H9 (cell line): ENCODE results near the gene MFN2. TPM values are rescaled to one million over a fixed set of nuclear protein-coding genes. Genes with fewer than 3 reads are reported as not detected.

ENCODE experiments used
- DNase-seq: peaks from one replicate; pipeline ENCODE4 v3.0.0-alpha.2; 2017
- H2AFZ ChIP-seq: one replicate; pipeline ENCODE4 v1.6.1; 2013; ENCODE audit warnings: mild to moderate bottlenecking, low read length, control low read depth, moderate library complexity
- H2AK5ac ChIP-seq: 2 replicates; pipeline ENCODE4 v1.6.1; 2013; ENCODE audit warnings: low read length, control low read depth, mixed read lengths; ENCODE audit not compliant: insufficient read length
- H2BK120ac ChIP-seq: one replicate; pipeline ENCODE4 v1.6.1; 2013; ENCODE audit warnings: low read depth, mild to moderate bottlenecking, low read length, control low read depth, inconsistent platforms; ENCODE audit not compliant: poor library complexity, severe bottlenecking
- H2BK12ac ChIP-seq: 2 replicates; pipeline ENCODE4 v1.6.1; 2013; ENCODE audit warnings: low read length, control low read depth, mixed read lengths, low read depth; ENCODE audit not compliant: insufficient read length
- H2BK15ac ChIP-seq: 2 replicates; pipeline ENCODE4 v1.6.1; 2013; ENCODE audit warnings: low read depth, low read length, control low read depth
- H2BK20ac ChIP-seq: one replicate; pipeline ENCODE4 v1.6.1; 2013; ENCODE audit warnings: low read depth, mild to moderate bottlenecking, low read length, control low read depth, inconsistent platforms; ENCODE audit not compliant: poor library complexity, severe bottlenecking
- H2BK5ac ChIP-seq: 2 replicates; pipeline ENCODE4 v1.6.1; 2013; ENCODE audit warnings: low read length, control low read depth, mixed read lengths; ENCODE audit not compliant: insufficient read length
- H3K14ac ChIP-seq: 2 replicates; pipeline ENCODE4 v1.6.1; 2013; ENCODE audit warnings: low read length, control low read depth; ENCODE audit not compliant: insufficient read depth
- H3K18ac ChIP-seq: 2 replicates; pipeline ENCODE4 v1.6.1; 2013; ENCODE audit warnings: low read depth, mild to moderate bottlenecking, mixed read lengths, low read length, control low read depth; ENCODE audit not compliant: insufficient read length
- H3K23ac ChIP-seq: 2 replicates; pipeline ENCODE4 v1.6.1; 2013; ENCODE audit warnings: low read length, control low read depth, mixed read lengths, low read depth; ENCODE audit not compliant: insufficient read length
- H3K23me2 ChIP-seq: 2 replicates; pipeline ENCODE4 v1.6.1; 2013; ENCODE audit warnings: low read depth, mild to moderate bottlenecking, mixed read lengths, low read length, control low read depth; ENCODE audit not compliant: insufficient read length, poor library complexity, severe bottlenecking
- H3K27ac ChIP-seq: 2 replicates; pipeline ENCODE4 v1.5.1; 2013; ENCODE audit warnings: low read length, control low read depth, mixed read lengths, low read depth; ENCODE audit not compliant: insufficient read length
- H3K27me3 ChIP-seq: 2 replicates; pipeline ENCODE4 v1.6.1; 2013; ENCODE audit warnings: low read length, control low read depth, inconsistent platforms; ENCODE audit not compliant: insufficient read depth
- H3K4ac ChIP-seq: 2 replicates; pipeline ENCODE4 v1.6.1; 2013; ENCODE audit warnings: low read depth, mild to moderate bottlenecking, control low read depth, inconsistent platforms, low read length, moderate library complexity
- H3K4me1 ChIP-seq: 2 replicates; pipeline ENCODE4 v1.6.1; 2013; ENCODE audit warnings: low read length, control low read depth, inconsistent platforms; ENCODE audit not compliant: insufficient read depth
- H3K4me2 ChIP-seq: 2 replicates; pipeline ENCODE4 v1.6.1; 2013; ENCODE audit warnings: low read length, control low read depth, mixed read lengths; ENCODE audit not compliant: insufficient read length, insufficient read depth
- H3K56ac ChIP-seq: 2 replicates; pipeline ENCODE4 v1.6.1; 2013; ENCODE audit warnings: low read depth, mild to moderate bottlenecking, mixed read lengths, low read length, control low read depth; ENCODE audit not compliant: insufficient read length
- H3K79me1 ChIP-seq: 2 replicates; pipeline ENCODE4 v1.6.1; 2013; ENCODE audit warnings: low read depth, mild to moderate bottlenecking, moderate library complexity, low read length, control low read depth, inconsistent platforms; ENCODE audit not compliant: insufficient read depth, poor library complexity, severe bottlenecking
- H3K79me2 ChIP-seq: 2 replicates; pipeline ENCODE4 v1.6.1; 2013; ENCODE audit warnings: low read length, control low read depth, inconsistent platforms; ENCODE audit not compliant: insufficient read depth
- H3K9ac ChIP-seq: 2 replicates; pipeline ENCODE4 v1.6.1; 2013; ENCODE audit warnings: low read length, control low read depth, mixed read lengths; ENCODE audit not compliant: insufficient read length; ENCODE audit errors: extremely low read depth
- H3K9me3 ChIP-seq: one replicate; pipeline ENCODE4 v1.6.1; 2013; ENCODE audit warnings: low read depth, low read length, inconsistent platforms; ENCODE audit not compliant: control insufficient read depth
- H3T11ph ChIP-seq: one replicate; pipeline ENCODE4 v1.6.1; 2013; ENCODE audit warnings: mild to moderate bottlenecking, low read length, control low read depth, inconsistent platforms
- H4K20me1 ChIP-seq: one replicate; pipeline ENCODE4 v1.6.1; 2013; ENCODE audit not compliant: control insufficient read depth, insufficient read length, insufficient read depth
- H4K5ac ChIP-seq: 2 replicates; pipeline ENCODE4 v1.6.1; 2013; ENCODE audit warnings: low read depth, mild to moderate bottlenecking, mixed read lengths, low read length, control low read depth; ENCODE audit not compliant: insufficient read length
- H4K8ac ChIP-seq: replicated peaks from 2 replicates; pipeline ENCODE4 v1.6.1; 2013; ENCODE audit warnings: low read length, control low read depth, mixed read lengths, low read depth; ENCODE audit not compliant: insufficient read length
- H4K91ac ChIP-seq: 2 replicates; pipeline ENCODE4 v1.6.1; 2013; ENCODE audit warnings: low read depth, mild to moderate bottlenecking, moderate library complexity, mixed read lengths, low read length, control low read depth; ENCODE audit not compliant: insufficient read length
- H3K27ac Mint-ChIP-seq, 3 experiments: 2 replicates in 2 of 3; 3 replicates in 1 of 3; pipeline ENCODE4 v1.8.0; 2020 to 2021; ENCODE audit warnings: mixed read lengths in 3 of 3, mild to moderate bottlenecking in 1 of 3, moderate library complexity in 1 of 3
- H3K27me3 Mint-ChIP-seq: 2 replicates; pipeline ENCODE4 v1.8.0; 2021; ENCODE audit warnings: low read depth, mild to moderate bottlenecking, moderate library complexity, mixed read lengths
- H3K36me3 Mint-ChIP-seq, 3 experiments: 2 replicates in 2 of 3; 3 replicates in 1 of 3; pipeline ENCODE4 v1.8.0; 2020 to 2021; ENCODE audit warnings: low read depth in 3 of 3, mixed read lengths in 3 of 3; ENCODE audit not compliant: insufficient read depth in 1 of 3
- H3K4me1 Mint-ChIP-seq, 2 experiments: 2 replicates each; pipeline ENCODE4 v1.8.0; 2020; ENCODE audit warnings: mixed read lengths in 2 of 2
- H3K4me3 Mint-ChIP-seq, 2 experiments: 2 replicates in 1 of 2; 3 replicates in 1 of 2; pipeline ENCODE4 v1.8.0; 2020 to 2021; ENCODE audit warnings: mild to moderate bottlenecking in 2 of 2, mixed read lengths in 2 of 2, moderate library complexity in 1 of 2
- H3K9me3 Mint-ChIP-seq, 2 experiments: 2 replicates in 1 of 2; 3 replicates in 1 of 2; pipeline ENCODE4 v1.8.0; 2020; ENCODE audit warnings: mild to moderate bottlenecking in 2 of 2, mixed read lengths in 2 of 2, moderate library complexity in 1 of 2
- WGBS: extraction: QIAGEN DNeasy Blood & Tissue Kit; methylation state at CpG from one replicate; pipeline ENCODE4 v1.1.7; 2013; ENCODE audit warnings: missing lambda C conversion rate, low lambda C conversion rate, mixed read lengths; ENCODE audit not compliant: insufficient read length; ENCODE audit errors: extremely low coverage; 5-methylcytosine and 5-hydroxymethylcytosine counted together
- total RNA-seq: library from RNA; stranded (reverse); gene quantifications from 2 replicates; pipeline ENCODE4 v1.2.1, GENCODE V29; 2021
- TF ChIP-seq, protein P1 (sequence below): fragments of 200-600 bp; sonication (generic); conservative IDR thresholded peaks from 3 replicates; pipeline ENCODE4 v1.8.0; 2021; ENCODE audit warnings: antibody characterized with exemption, mild to moderate bottlenecking

The MFN2 gene
- total RNA-seq, 1 experiment from 2014 or later, result 61.4 TPM

DNA sequence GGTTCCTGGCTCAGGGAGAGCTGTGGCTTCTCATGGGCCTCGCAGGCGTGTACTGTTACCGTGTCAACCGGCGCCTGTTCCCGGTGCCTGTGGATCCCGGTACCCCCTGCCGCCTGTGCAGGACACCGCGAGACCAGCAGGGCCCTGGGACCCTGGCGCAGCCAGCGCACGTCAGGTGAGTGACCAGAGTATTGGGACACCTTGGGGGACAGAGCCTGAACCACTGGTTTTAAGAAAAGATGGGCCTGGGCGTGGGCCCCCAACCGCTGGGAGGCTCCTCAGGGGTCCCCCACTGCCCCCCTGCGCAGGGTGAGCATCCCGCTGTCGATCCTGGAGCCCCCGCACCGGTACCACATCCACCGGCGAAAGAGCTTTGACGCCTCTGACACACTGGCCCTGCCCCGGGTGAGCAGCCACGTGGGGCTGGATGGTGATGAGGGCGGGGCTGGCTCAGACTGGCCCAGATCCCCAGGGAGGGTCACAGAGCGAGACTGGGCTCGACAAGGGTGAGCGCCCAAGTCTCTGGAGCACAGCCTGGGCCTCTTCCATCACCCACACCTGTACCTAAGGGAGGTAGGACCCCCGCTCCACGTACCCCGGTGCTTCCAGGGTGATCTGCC, 49.6 kb downstream of the MFN2 start:
- H2BK5ac ChIP-seq, result no peak overlapping the region
- TF ChIP-seq, protein P1, sequence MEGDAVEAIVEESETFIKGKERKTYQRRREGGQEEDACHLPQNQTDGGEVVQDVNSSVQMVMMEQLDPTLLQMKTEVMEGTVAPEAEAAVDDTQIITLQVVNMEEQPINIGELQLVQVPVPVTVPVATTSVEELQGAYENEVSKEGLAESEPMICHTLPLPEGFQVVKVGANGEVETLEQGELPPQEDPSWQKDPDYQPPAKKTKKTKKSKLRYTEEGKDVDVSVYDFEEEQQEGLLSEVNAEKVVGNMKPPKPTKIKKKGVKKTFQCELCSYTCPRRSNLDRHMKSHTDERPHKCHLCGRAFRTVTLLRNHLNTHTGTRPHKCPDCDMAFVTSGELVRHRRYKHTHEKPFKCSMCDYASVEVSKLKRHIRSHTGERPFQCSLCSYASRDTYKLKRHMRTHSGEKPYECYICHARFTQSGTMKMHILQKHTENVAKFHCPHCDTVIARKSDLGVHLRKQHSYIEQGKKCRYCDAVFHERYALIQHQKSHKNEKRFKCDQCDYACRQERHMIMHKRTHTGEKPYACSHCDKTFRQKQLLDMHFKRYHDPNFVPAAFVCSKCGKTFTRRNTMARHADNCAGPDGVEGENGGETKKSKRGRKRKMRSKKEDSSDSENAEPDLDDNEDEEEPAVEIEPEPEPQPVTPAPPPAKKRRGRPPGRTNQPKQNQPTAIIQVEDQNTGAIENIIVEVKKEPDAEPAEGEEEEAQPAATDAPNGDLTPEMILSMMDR, result no peak
- H3K79me2 ChIP-seq, result no peaks in the 10 kb centered on the region
- H3K9me3 ChIP-seq, result no peaks in the 10 kb centered on the region
- Mint-ChIP-seq H3K9me3 (no peaks in the 10 kb centered on the region), H3K4me3 (no peak overlapping the region), H3K4me1 (no peaks in the 10 kb centered on the region), H3K27ac (no peak overlapping the region), H3K36me3 (peaks cover 24 to 61% (median 55%) of the 10 kb centered on the region in 3 experiments), H3K27me3 (no peaks in the 10 kb centered on the region)
- H3K79me1 ChIP-seq, result no peaks in the 10 kb centered on the region
- H2BK120ac ChIP-seq, result no peak overlapping the region
- H4K91ac ChIP-seq, result no peak overlapping the region
- no peak overlapping the region for H3K4me2 ChIP-seq
- no peak overlapping the region for H3K14ac ChIP-seq
- H3K4me1 ChIP-seq, result no peaks in the 10 kb centered on the region
- H2BK20ac ChIP-seq, result no peak overlapping the region
- no peak overlapping the region for H3K56ac ChIP-seq
- H3T11ph ChIP-seq, result no peak overlapping the region
- no peak overlapping the region for H2BK15ac ChIP-seq
- WGBS, result no CpG with 5 or more reads among the region's 32 CpGs
- H3K27ac ChIP-seq, result no peak overlapping the region
- H3K23ac ChIP-seq, result no peak overlapping the region
- no peak overlapping the region for H3K9ac ChIP-seq
- no peak overlapping the region for H3K18ac ChIP-seq
- H2AFZ ChIP-seq, result no peak overlapping the region
- H4K8ac ChIP-seq, result no peak overlapping the region
- H3K4ac ChIP-seq, result no peak overlapping the region
- no peak overlapping the region for H2AK5ac ChIP-seq
- DNase-seq, result no peak
- H4K5ac ChIP-seq, result no peak overlapping the region
- H3K23me2 ChIP-seq, result no peaks in the 10 kb centered on the region
- H4K20me1 ChIP-seq, result no peaks in the 10 kb centered on the region
- H3K27me3 ChIP-seq, result no peaks in the 10 kb centered on the region
- H2BK12ac ChIP-seq, result no peak overlapping the region
